ENCODE measurements around the gene BHMT2. TPM values are rescaled to one million over a fixed set of nuclear protein-coding genes. Genes with fewer than 3 reads are reported as not detected.
A peak's percentile ranks its signal among the peaks of the same experiment; 100 is the strongest.

BHMT2 gene
- total and polyA plus RNA-seq, 2 of the 13 experiments (the other 11 are each of a cell fraction or from before 2014, with no cell fraction given) = 13.8 to 18.8 TPM

DNA sequence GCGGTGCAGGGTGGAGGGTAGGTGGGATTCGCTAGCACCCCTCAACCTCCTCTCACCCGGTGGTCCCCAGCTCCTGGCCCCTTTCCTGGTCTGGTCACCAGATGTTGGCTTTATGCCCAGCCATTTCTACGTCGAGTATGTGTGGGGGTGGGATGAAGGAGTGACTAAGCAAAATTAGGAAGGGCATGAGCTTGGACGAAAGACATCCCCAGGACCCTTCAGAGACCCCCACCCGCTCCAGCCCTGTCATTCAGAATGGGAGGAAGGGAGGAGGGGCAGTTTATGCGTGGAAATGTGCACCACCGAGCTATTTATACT, 742 bp downstream of the BHMT2 start:
- WGBS (ENCODE audit: low lambda C conversion rate) = 36% methylated on average over 9 of the region's 9 CpGs
- peak; percentile 15 for DNase-seq (ENCODE audit: low spot score)
- H3K27ac ChIP-seq (ENCODE audit: extremely low read length, insufficient read depth, low read length) = peak overlapping the region; percentile 70

More for the DNA sequence above, 742 bp downstream of the BHMT2 start:
- in situ Hi-C loops (cut with HindIII; ENCODE audit: extremely low pct_ligation_motif_present, low pct_unique_long_range_greater_than_20kb) (no loop called here), intact Hi-C loops (cut with micrococcal nuclease; ENCODE audit: unreplicated experiment) (no loop called here)
- H3K4me2 ChIP-seq (ENCODE audit: low read depth, low read length) = peak overlapping the region; percentile 85
- no peak overlapping the region for H2AFZ ChIP-seq (ENCODE audit: low read length)
- ATAC-seq = no peak
- no TSS peak for BruUV-seq (replicated peaks)
- TF ChIP-seq MAFK (conservative IDR thresholded peaks at IDR 0.05 in 1 of 2, IDR thresholded peaks at IDR 0.05 in 1 of 2; ENCODE audit: low read length in 2 of 2) = peak in 1 of 2 experiments; percentile 52; a peak in 2 of 4 replicates
- TF ChIP-seq RARG (CRISPR knock-in tag; IDR thresholded peaks at IDR 0.05; ENCODE audit: low read depth) = no peak
- no peak; the same call in 1 of the 2 replicates for TF ChIP-seq ZNF614 (CRISPR knock-in tag; IDR thresholded peaks at IDR 0.05; ENCODE audit: borderline replicate concordance)
- no peak for TF ChIP-seq THYN1 (CRISPR knock-in tag; IDR thresholded peaks at IDR 0.05; ENCODE audit: borderline replicate concordance, low read depth)
- TF ChIP-seq HDAC1 (CRISPR knock-in tag; IDR thresholded peaks at IDR 0.05) = 0 out of 2 replicates have a peak, but pooled peaks have one; percentile 26
- no peak for TF ChIP-seq ATM (IDR thresholded peaks at IDR 0.05; ENCODE audit: borderline replicate concordance)
- TF ChIP-seq ZNF567 (CRISPR knock-in tag; IDR thresholded peaks at IDR 0.05; ENCODE audit: borderline replicate concordance) = no peak
- TF ChIP-seq YY1 (IDR thresholded peaks at IDR 0.05; ENCODE audit: insufficient read depth, insufficient replicate concordance, low read depth, low read length) = no peak
- TF ChIP-seq, protein P1, sequence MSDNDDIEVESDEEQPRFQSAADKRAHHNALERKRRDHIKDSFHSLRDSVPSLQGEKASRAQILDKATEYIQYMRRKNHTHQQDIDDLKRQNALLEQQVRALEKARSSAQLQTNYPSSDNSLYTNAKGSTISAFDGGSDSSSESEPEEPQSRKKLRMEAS (IDR thresholded peaks at IDR 0.05) = 0 out of 2 replicates have a peak, but pooled peaks have one; percentile 5
- TF ChIP-seq NFE2L2 (IDR thresholded peaks at IDR 0.05; ENCODE audit: low read length) = peak; percentile 92
- TF ChIP-seq ZNF772 (CRISPR knock-in tag; IDR thresholded peaks at IDR 0.05) = no peak
- no peak for TF ChIP-seq RORA (CRISPR knock-in tag; IDR thresholded peaks at IDR 0.05)
- TF ChIP-seq, protein P2, sequence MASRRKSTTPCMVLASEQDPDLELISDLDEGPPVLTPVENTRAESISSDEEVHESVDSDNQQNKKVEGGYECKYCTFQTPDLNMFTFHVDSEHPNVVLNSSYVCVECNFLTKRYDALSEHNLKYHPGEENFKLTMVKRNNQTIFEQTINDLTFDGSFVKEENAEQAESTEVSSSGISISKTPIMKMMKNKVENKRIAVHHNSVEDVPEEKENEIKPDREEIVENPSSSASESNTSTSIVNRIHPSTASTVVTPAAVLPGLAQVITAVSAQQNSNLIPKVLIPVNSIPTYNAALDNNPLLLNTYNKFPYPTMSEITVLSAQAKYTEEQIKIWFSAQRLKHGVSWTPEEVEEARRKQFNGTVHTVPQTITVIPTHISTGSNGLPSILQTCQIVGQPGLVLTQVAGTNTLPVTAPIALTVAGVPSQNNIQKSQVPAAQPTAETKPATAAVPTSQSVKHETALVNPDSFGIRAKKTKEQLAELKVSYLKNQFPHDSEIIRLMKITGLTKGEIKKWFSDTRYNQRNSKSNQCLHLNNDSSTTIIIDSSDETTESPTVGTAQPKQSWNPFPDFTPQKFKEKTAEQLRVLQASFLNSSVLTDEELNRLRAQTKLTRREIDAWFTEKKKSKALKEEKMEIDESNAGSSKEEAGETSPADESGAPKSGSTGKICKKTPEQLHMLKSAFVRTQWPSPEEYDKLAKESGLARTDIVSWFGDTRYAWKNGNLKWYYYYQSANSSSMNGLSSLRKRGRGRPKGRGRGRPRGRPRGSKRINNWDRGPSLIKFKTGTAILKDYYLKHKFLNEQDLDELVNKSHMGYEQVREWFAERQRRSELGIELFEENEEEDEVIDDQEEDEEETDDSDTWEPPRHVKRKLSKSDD (CRISPR knock-in tag; IDR thresholded peaks at IDR 0.05; ENCODE audit: low read depth) = 0 out of 2 replicates have a peak, but pooled peaks have one; percentile 4
- no peak for TF ChIP-seq TP53 (CRISPR knock-in tag; conservative IDR thresholded peaks at IDR 0.05)
- TF ChIP-seq, protein P3, sequence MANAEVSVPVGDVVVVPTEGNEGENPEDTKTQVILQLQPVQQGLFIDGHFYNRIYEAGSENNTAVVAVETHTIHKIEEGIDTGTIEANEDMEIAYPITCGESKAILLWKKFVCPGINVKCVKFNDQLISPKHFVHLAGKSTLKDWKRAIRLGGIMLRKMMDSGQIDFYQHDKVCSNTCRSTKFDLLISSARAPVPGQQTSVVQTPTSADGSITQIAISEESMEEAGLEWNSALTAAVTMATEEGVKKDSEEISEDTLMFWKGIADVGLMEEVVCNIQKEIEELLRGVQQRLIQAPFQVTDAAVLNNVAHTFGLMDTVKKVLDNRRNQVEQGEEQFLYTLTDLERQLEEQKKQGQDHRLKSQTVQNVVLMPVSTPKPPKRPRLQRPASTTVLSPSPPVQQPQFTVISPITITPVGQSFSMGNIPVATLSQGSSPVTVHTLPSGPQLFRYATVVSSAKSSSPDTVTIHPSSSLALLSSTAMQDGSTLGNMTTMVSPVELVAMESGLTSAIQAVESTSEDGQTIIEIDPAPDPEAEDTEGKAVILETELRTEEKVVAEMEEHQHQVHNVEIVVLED (CRISPR knock-in tag; IDR thresholded peaks at IDR 0.05; ENCODE audit: borderline replicate concordance) = no peak
- ChIA-PET CTCF (ENCODE audit: low intra/inter-chr PET ratio, low total read pairs) (no interaction called here), POLR2A (interaction anchor here (1.3 to 1.5 kb wide), 2 partner anchors 45 to 85 kb away, joined by 3 to 9 read pairs; partner anchors contain the start of gene ARSB)
- H4K20me1 ChIP-seq (ENCODE audit: insufficient read depth, low read length) = no peaks in the 10 kb centered on the region
- H3K9ac ChIP-seq (ENCODE audit: insufficient read depth, low read depth, low read length) = peak overlapping the region; percentile 81
- H3K4me3 ChIP-seq (replicated peaks in 1 of 3; ENCODE audit: insufficient read depth in 1 of 3, low read depth in 2 of 3, low read length in 3 of 3) = peak overlapping the region; percentile 52 to 76 (median 67); a peak in 5 of 6 replicates
- peaks cover 4% of the 10 kb centered on the region for H3K79me2 ChIP-seq (ENCODE audit: insufficient read depth, low read length)
- no peak for FAIRE-seq
- no peaks in the 10 kb centered on the region for H3K9me3 ChIP-seq (ENCODE audit: low read length)
- peaks cover 55% of the 10 kb centered on the region for H3K4me1 ChIP-seq (ENCODE audit: insufficient read depth, low read length)
- no peaks in the 10 kb centered on the region for H3K27me3 ChIP-seq (ENCODE audit: control insufficient read depth in 1 of 2, insufficient read depth in 2 of 2, low read length in 2 of 2)
- H3K36me3 ChIP-seq (replicated peaks in 1 of 2; ENCODE audit: control insufficient read depth in 1 of 2, insufficient read depth in 2 of 2, low read length in 2 of 2) = no peaks in the 10 kb centered on the region
